Cardiac muscle cell (in vitro differentiated cells and primary cell): ENCODE results near the gene SDSL. TPM values are rescaled to one million over a fixed set of nuclear protein-coding genes. Genes with fewer than 3 reads are reported as not detected.

ENCODE experiments used
- DNase-seq, 2 donors: peaks; one replicate each; pipeline versions ENCODE4 v3.0.0 to v3.0.0-alpha.2; 2010 to 2017; ENCODE audit warnings: low read depth in 1 of 2, low spot score in 1 of 2
- H3K27ac ChIP-seq: fragments of 200-600 bp; sonication (generic); 2 replicates; pipeline ENCODE4 v1.5.1; 2016
- H3K27me3 ChIP-seq: fragments of 200-600 bp; sonication (generic); 2 replicates; pipeline ENCODE4 v1.6.0; 2016; ENCODE audit warnings: control low read depth
- H3K36me3 ChIP-seq: fragments of 200-600 bp; sonication (generic); 2 replicates; pipeline ENCODE4 v1.5.1; 2016; ENCODE audit warnings: control low read depth
- H3K4me1 ChIP-seq: fragments of 200-600 bp; sonication (generic); 2 replicates; pipeline ENCODE4 v1.8.1; 2017; ENCODE audit warnings: low read depth, mild to moderate bottlenecking, mixed run types
- H3K4me3 ChIP-seq: fragments of 200-600 bp; sonication (generic); 2 replicates; pipeline ENCODE4 v1.5.1; 2016; ENCODE audit warnings: mild to moderate bottlenecking
- H3K9me3 ChIP-seq: fragments of 200-600 bp; sonication (generic); 2 replicates; pipeline ENCODE4 v1.5.1; 2017; ENCODE audit warnings: low read depth, mild to moderate bottlenecking, control low read depth
- CTCF ChIP-seq: IDR thresholded peaks from 2 replicates; pipeline ENCODE4 v1.5.1; 2012; ENCODE audit warnings: low read depth, mild to moderate bottlenecking, low read length
- polyA plus RNA-seq: library from polyadenylated mRNA; unstranded; fragments of >200 nt; fragmentation: Nextera tagmentation; extraction: Ambion mirVana; gene quantifications from 2 replicates; pipeline ENCODE4 v1.2.1, GENCODE V29; 2016
- total RNA-seq: library from RNA; depleted of rRNA; stranded (reverse); fragments of >200 nt; gene quantifications from 2 replicates; pipeline ENCODE4 v1.2.3, GENCODE V29; 2016

The SDSL gene
- total and polyA plus RNA-seq, 2 experiments from 2014 or later: 13.2 to 14.6 TPM

- peak in 1 of 2 donors; percentile 26 for DNase-seq
- Histone ChIP-seq H3K27ac (no peak overlapping the region), H3K27me3 (peaks cover 58% of the 10 kb centered on the region), H3K4me1 (no peaks in the 10 kb centered on the region), H3K36me3 (no peaks in the 10 kb centered on the region), H3K4me3 (no peak overlapping the region), H3K9me3 (no peaks in the 10 kb centered on the region)
- no peak for TF ChIP-seq CTCF
Measured at GRCh38 chr12:113445544-113446171, 23.5 kb downstream of the SDSL start.

GRCh38 chr12:113448873-113449272, 26.7 kb downstream of the SDSL start:
- Histone ChIP-seq H3K36me3 (no peaks in the 10 kb centered on the region), H3K27me3 (peaks cover 68% of the 10 kb centered on the region), H3K4me3 (no peak overlapping the region), H3K27ac (no peak overlapping the region), H3K9me3 (no peaks in the 10 kb centered on the region), H3K4me1 (no peaks in the 10 kb centered on the region)
- DNase-seq: no peak
- TF ChIP-seq CTCF: no peak

- no peak for TF ChIP-seq CTCF
- Histone ChIP-seq H3K27ac (no peak overlapping the region), H3K4me1 (no peaks in the 10 kb centered on the region), H3K36me3 (no peaks in the 10 kb centered on the region), H3K4me3 (no peak overlapping the region), H3K9me3 (no peaks in the 10 kb centered on the region), H3K27me3 (peaks cover 64% of the 10 kb centered on the region)
- no peak for DNase-seq
Measured at GRCh38 chr12:113449299-113449698, 27.1 kb downstream of the SDSL start.

DNA sequence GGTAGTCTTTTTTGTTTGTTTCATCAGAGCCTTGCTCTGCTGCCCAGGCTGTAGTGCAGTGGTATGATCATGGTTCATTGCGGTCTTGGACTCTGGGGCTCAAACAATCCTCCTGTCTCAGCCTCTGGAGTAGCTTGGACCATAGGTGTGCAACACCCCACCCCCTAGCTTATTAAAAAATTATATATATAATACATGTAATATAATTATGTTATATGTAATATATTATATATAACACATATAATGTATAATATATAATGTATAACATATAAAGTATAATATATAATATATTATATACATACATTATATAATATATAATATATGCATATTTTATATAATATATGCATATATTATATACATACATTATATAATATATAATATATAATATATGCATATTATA, 27.7 kb downstream of the SDSL start:
- Histone ChIP-seq H3K4me3 (no peak overlapping the region), H3K4me1 (no peaks in the 10 kb centered on the region), H3K27me3 (peaks cover 58% of the 10 kb centered on the region), H3K27ac (no peak overlapping the region), H3K36me3 (no peaks in the 10 kb centered on the region), H3K9me3 (no peaks in the 10 kb centered on the region)
- no peak for TF ChIP-seq CTCF
- DNase-seq: no peak

- Histone ChIP-seq H3K27me3 (peaks cover 55% of the 10 kb centered on the region), H3K4me1 (no peaks in the 10 kb centered on the region), H3K4me3 (no peak overlapping the region), H3K36me3 (no peaks in the 10 kb centered on the region), H3K9me3 (no peaks in the 10 kb centered on the region), H3K27ac (no peak overlapping the region)
- DNase-seq: no peak
- TF ChIP-seq CTCF: no peak
Measured at GRCh38 chr12:113452458-113452857, 30.3 kb downstream of the SDSL start.

- no peaks in the 10 kb centered on the region for H3K9me3 ChIP-seq
- no peak overlapping the region for H3K4me3 ChIP-seq
- peaks cover 55% of the 10 kb centered on the region for H3K27me3 ChIP-seq
- no peaks in the 10 kb centered on the region for H3K36me3 ChIP-seq
- H3K27ac ChIP-seq: no peak overlapping the region
- no peak for DNase-seq
- no peak for TF ChIP-seq CTCF
- H3K4me1 ChIP-seq: no peaks in the 10 kb centered on the region
Measured at GRCh38 chr12:113453330-113453729, 31.1 kb downstream of the SDSL start.
